ENCODE measurements around the gene SEZ6L2. TPM values are rescaled to one million over a fixed set of nuclear protein-coding genes. Genes with fewer than 3 reads are reported as not detected.
A peak's percentile ranks its signal among the peaks of the same experiment; 100 is the strongest.

The SEZ6L2 gene
- total RNA-seq, 6 experiments from 2014 or later = 0.15 to 0.56 (median 0.32) TPM

DNA sequence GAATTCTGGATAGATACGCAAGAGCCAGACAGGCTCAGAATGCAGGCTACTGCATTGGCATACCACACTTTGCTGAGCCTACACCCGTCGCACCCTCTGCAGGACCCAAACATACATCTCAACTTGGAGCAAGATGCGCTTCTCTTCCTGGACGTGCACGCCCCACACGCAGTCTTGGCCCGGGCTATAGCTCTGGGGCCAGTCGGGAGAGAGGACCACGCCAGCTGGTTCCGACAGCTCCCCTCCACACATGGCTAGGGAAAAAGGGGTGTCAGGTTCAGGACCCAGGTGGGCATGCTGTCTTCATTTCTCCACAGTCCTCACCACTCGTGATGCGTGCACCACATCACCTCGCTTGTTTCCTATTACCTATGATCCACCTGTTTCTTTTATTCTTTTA is 21.2 kb downstream of the SEZ6L2 start:
- H3K4me1 ChIP-seq = no peaks in the 10 kb centered on the region
- H3K4me3 ChIP-seq = no peak overlapping the region
- H3K9me3 ChIP-seq = no peaks in the 10 kb centered on the region
- H3K27ac ChIP-seq = no peak overlapping the region
- no peaks in the 10 kb centered on the region for H3K36me3 ChIP-seq
- peaks cover 0 to 7% of the 10 kb centered on the region in 2 donors for H3K27me3 ChIP-seq
- no peak for ATAC-seq
- DNase-seq = no peak
- no peak for TF ChIP-seq POLR2A (IDR thresholded peaks at IDR 0.05)
- TF ChIP-seq, protein P1, sequence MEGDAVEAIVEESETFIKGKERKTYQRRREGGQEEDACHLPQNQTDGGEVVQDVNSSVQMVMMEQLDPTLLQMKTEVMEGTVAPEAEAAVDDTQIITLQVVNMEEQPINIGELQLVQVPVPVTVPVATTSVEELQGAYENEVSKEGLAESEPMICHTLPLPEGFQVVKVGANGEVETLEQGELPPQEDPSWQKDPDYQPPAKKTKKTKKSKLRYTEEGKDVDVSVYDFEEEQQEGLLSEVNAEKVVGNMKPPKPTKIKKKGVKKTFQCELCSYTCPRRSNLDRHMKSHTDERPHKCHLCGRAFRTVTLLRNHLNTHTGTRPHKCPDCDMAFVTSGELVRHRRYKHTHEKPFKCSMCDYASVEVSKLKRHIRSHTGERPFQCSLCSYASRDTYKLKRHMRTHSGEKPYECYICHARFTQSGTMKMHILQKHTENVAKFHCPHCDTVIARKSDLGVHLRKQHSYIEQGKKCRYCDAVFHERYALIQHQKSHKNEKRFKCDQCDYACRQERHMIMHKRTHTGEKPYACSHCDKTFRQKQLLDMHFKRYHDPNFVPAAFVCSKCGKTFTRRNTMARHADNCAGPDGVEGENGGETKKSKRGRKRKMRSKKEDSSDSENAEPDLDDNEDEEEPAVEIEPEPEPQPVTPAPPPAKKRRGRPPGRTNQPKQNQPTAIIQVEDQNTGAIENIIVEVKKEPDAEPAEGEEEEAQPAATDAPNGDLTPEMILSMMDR (IDR thresholded peaks at IDR 0.05) = no peak
- 87% methylated on average over 7 of the region's 14 CpGs for WGBS (ENCODE audit: insufficient coverage, low coverage, low lambda C conversion rate, missing lambda C conversion rate)
- intact Hi-C loops (cut with DNase I) = loop anchor here in 1 of 2 donors (10.0 kb wide), 1 partner anchor 147 kb away; the partner anchor contains the start of gene C16orf92

DNA sequence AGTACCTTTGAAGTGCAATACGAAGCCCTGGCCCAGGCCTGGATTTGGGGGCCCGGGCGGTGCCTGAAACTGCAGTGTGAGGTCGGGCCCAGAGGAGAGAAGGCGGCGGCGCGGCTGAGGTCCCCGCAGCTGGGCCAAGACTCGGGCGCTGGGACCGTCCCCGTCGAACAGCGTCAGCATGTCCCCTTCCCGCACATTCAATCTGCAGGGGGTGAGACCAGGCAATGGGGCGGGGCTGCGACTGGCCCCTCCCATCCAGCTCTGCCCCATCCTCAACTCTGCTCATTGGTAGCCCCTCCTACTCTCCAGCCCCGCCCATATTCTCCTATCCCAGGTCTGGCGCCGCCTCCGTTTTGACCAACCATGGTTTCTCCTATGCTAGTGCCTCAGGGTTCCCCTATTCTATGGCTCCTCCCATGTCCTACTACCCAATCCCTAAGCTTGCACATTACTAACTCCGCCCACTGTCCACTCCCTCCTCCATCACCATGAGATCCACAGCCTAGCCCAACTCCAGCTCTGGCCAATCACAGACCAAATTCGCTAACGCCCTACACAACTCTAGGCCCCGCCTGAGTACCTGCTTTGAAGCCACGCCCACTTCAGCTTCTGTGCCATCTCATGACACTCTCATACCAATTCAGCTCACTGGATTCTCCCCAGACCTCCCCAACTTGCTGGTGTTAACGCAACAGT is 21.9 kb downstream of the SEZ6L2 start:
- no peak overlapping the region for H3K27ac ChIP-seq
- ATAC-seq (peak in 3 of 4 donors; percentile 38 to 58 (median 40)), DNase-seq (no peak)
- 16% methylated on average over 10 of the region's 28 CpGs for WGBS (ENCODE audit: insufficient coverage, low coverage, low lambda C conversion rate, missing lambda C conversion rate)
- H3K4me1 ChIP-seq = no peaks in the 10 kb centered on the region
- H3K27me3 ChIP-seq = peaks cover 0 to 7% of the 10 kb centered on the region in 2 donors
- H3K9me3 ChIP-seq = no peaks in the 10 kb centered on the region
- TF ChIP-seq, protein P1 (IDR thresholded peaks at IDR 0.05) = no peak
- TF ChIP-seq POLR2A (IDR thresholded peaks at IDR 0.05) = no peak
- no peaks in the 10 kb centered on the region for H3K36me3 ChIP-seq
- intact Hi-C loops (cut with DNase I) = loop anchor here in 1 of 2 donors (10.0 kb wide), 1 partner anchor 147 kb away; the partner anchor contains the start of gene C16orf92
- H3K4me3 ChIP-seq = no peak overlapping the region

DNA sequence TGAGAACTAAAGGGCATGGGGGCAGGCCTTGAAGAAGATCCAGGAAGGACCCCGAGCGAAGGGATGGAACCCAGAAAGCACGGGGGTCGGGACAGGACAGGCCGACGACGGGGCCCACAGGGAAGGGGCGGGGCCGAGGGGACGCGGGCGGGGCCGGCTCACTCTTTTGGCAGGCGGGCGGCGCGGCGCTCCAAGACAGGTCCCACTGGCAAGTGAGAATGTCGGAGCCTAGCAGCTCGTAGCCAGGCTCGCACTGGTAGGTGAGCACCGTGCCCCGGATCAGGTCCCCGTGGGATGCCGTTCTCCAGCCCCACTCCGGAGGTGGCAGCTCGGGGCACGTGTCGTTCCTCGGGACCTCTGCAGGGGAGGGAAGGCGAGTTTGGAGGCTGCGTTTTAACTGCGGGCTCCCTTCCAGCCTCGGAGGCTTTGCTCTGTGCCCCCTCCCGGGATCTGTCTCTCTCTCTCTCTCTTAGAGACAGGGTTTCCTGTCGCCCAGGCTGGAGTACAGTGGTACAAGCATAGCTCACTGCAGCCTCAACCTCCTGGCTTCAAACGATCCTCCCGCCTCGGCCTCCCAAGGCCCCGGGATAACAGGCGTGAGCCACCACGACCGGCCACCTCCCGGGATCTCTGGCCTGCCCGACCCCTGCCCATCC is 22.6 kb downstream of the SEZ6L2 start:
- 2% methylated on average over 22 of the region's 45 CpGs for WGBS (ENCODE audit: insufficient coverage, low coverage, low lambda C conversion rate, missing lambda C conversion rate)
- Histone ChIP-seq H3K27ac (no peak overlapping the region), H3K4me1 (no peaks in the 10 kb centered on the region), H3K27me3 (peaks cover 0 to 7% of the 10 kb centered on the region in 2 donors), H3K36me3 (no peaks in the 10 kb centered on the region), H3K4me3 (no peak overlapping the region), H3K9me3 (no peaks in the 10 kb centered on the region)
- DNase-seq (no peak), ATAC-seq (peak in 3 of 4 donors; percentile 11 to 44 (median 36))
- TF ChIP-seq POLR2A (IDR thresholded peaks at IDR 0.05) = no peak
- TF ChIP-seq, protein P1 (IDR thresholded peaks at IDR 0.05) = no peak
- intact Hi-C loops (cut with DNase I) = loop anchor here in 1 of 2 donors (10.0 kb wide), 1 partner anchor 148 kb away; the partner anchor contains the start of gene C16orf92

DNA sequence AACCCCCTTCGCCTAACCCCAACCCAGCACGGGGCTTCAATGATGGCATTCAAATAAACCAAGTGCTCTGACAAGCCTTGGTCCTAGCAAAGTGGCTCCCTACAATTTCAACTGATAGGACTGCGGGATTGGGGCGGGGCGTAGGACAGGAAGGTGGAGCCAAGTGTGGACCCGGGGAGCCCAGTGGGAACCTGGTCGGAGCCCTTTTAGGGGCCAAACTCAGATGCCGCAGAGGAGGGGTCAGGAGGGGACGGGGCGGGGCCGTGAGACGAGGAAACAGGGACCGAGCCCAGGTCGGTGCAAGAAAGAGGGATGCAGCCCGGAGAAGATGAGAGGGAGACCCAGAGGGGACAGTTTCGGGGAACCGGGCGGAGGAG is 23.1 kb downstream of the SEZ6L2 start:
- Histone ChIP-seq H3K27ac (no peak overlapping the region), H3K27me3 (peaks cover 0 to 7% of the 10 kb centered on the region in 2 donors), H3K4me1 (no peaks in the 10 kb centered on the region), H3K4me3 (no peak overlapping the region), H3K36me3 (no peaks in the 10 kb centered on the region), H3K9me3 (no peaks in the 10 kb centered on the region)
- TF ChIP-seq POLR2A (IDR thresholded peaks at IDR 0.05) = no peak
- TF ChIP-seq, protein P1 (IDR thresholded peaks at IDR 0.05) = no peak
- 18% methylated on average over 17 of the region's 18 CpGs for WGBS (ENCODE audit: insufficient coverage, low coverage, low lambda C conversion rate, missing lambda C conversion rate)
- intact Hi-C loops (cut with DNase I) = loop anchor here in 1 of 2 donors (10.0 kb wide), 1 partner anchor 149 kb away; the partner anchor contains the start of gene C16orf92
- ATAC-seq (peak in 1 of 4 donors; percentile 9), DNase-seq (no peak)

Data from right lobe of liver (tissue), 6 donors.